Transverse colon (tissue), 3 donors: ENCODE data around the gene ACD.

Experiments used
- CTCF ChIP-seq, 5 experiments: fragments of 200-600 bp in 3 of 5; fragments of 450-650 bp in 2 of 5; sonication (generic) in 3 of 5; IDR thresholded peaks; 1 replicate in 2 of 5; 2 replicates in 3 of 5; pipeline ENCODE4 v1.5.1; 2016 to 2017; ENCODE audit warnings: antibody characterized with exemption in 5 of 5, inconsistent platforms in 3 of 5, mild to moderate bottlenecking in 2 of 5, moderate library complexity in 1 of 5
- POLR2A ChIP-seq: fragments of 450-650 bp; IDR thresholded peaks from one replicate; pipeline ENCODE4 v1.6.1; 2016; ENCODE audit warnings: antibody characterized with exemption, mild to moderate bottlenecking, moderate library complexity

DNA sequence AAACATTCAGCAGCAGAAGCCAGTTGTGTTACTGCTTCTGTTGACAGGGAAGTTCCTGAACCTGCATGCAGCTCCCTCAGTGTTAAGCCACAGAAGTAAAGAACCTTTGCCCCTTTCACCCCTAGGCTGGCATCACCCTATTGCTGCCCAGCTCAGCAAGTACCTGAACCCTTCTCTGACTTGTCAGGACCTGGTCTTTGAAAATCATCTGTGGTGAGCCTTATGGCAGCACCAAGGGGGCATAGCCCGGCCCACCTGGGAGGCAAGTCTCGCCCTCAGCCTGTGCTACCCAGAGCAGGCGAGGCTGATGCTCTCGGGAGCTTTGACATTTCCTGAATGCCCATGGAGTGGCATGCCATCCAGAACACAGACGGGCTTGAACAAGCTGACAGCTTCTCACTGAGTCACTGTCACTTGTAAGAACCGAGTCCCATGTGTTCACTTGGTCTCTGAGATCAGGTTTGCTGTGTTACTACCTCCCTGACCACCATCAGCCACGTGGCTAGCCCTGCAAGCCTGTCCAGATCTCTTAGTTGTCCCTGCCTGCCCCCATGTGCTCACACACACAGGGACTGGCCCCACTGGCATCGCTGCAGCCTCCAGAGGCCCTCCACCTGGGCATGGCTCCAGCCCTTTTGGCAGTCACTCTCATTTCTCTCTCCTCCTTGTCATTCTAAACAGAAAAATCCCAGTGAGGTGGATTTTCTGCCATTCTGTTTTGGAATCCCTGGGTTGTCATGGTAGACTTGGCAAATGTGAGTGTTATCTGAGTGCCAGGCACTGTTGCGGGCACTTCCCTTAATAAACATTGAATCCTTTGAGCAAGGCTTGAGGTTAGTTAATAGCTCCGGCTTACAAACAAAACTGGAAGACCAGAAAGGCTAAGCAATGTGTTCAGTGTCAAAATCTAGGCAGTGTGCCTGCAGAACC is 18.0 kb downstream of the ACD start:
- no peak for TF ChIP-seq CTCF (IDR thresholded peaks at IDR 0.05)
- no peak for TF ChIP-seq POLR2A
